HepG2 (cell line): ENCODE measurements around the gene FTL. TPM values are rescaled to one million over a fixed set of nuclear protein-coding genes. Genes with fewer than 3 reads are reported as not detected.
A peak's percentile ranks its signal among the peaks of the same experiment; 100 is the strongest.

ENCODE experiments used
- ADNP ChIP-seq: sonication (generic); formaldehyde crosslinking; IDR thresholded peaks from 2 replicates; pipeline ENCODE4 v1.4.0; 2020; ENCODE audit warnings: missing genetic modification reagents
- ARID3A ChIP-seq: IDR thresholded peaks from 2 replicates; pipeline ENCODE4 v1.6.1; 2012; ENCODE audit warnings: low read depth, low read length, improper control_type of control experiment
- KDM3A ChIP-seq: IDR thresholded peaks from 2 replicates; pipeline ENCODE4 v1.6.1; 2018; ENCODE audit warnings: low read depth, missing compliant biosample characterization
- MAF1 ChIP-seq: sonication (generic); formaldehyde crosslinking; IDR thresholded peaks from 2 replicates; pipeline ENCODE4 v1.5.0; 2020; ENCODE audit warnings: missing genetic modification reagents, borderline replicate concordance
- NFATC3 ChIP-seq: sonication (generic); formaldehyde crosslinking; IDR thresholded peaks from 2 replicates; pipeline ENCODE4 v1.5.1; 2020; ENCODE audit warnings: mild to moderate bottlenecking, missing genetic modification reagents
- NFIC ChIP-seq: IDR thresholded peaks from 2 replicates; pipeline ENCODE4 v1.6.1; 2012; ENCODE audit warnings: mild to moderate bottlenecking, low read length, inconsistent platforms
- PAXIP1 ChIP-seq: sonication (generic); formaldehyde crosslinking; conservative IDR thresholded peaks from 2 replicates; pipeline ENCODE4 v1.4.0; 2020; ENCODE audit warnings: mild to moderate bottlenecking, missing genetic modification reagents, moderate library complexity
- RFX5 ChIP-seq: IDR thresholded peaks from 2 replicates; pipeline ENCODE4 v1.6.1; 2011; ENCODE audit warnings: low read depth, low read length, improper control_type of control experiment
- SETDB1 ChIP-seq: sonication (generic); formaldehyde crosslinking; IDR thresholded peaks from 2 replicates; pipeline ENCODE4 v1.5.1; 2020; ENCODE audit warnings: missing genetic modification reagents, mild to moderate bottlenecking, borderline replicate concordance
- SMARCC2 ChIP-seq: fragments of 450-650 bp; IDR thresholded peaks from 2 replicates; pipeline ENCODE4 v1.6.1; 2017; ENCODE audit warnings: antibody characterized with exemption, mild to moderate bottlenecking
- SP140L ChIP-seq: sonication (generic); formaldehyde crosslinking; IDR thresholded peaks from 2 replicates; pipeline ENCODE4 v1.4.0; 2020; ENCODE audit warnings: missing genetic modification reagents, borderline replicate concordance
- TBX3 ChIP-seq: fragments of 450-650 bp; IDR thresholded peaks from 2 replicates; pipeline ENCODE4 v1.6.1; 2017; ENCODE audit warnings: antibody characterized with exemption, mild to moderate bottlenecking, inconsistent platforms, borderline replicate concordance
- ZNF329 ChIP-seq: sonication (generic); formaldehyde crosslinking; IDR thresholded peaks from 2 replicates; pipeline ENCODE4 v1.9.0; 2021; ENCODE audit warnings: low read depth, mild to moderate bottlenecking, missing genetic modification reagents
- ZNF431 ChIP-seq: sonication (generic); formaldehyde crosslinking; IDR thresholded peaks from 2 replicates; pipeline ENCODE4 v1.9.0; 2022; ENCODE audit warnings: missing genetic modification reagents, low read depth, mild to moderate bottlenecking, borderline replicate concordance
- ZNF446 ChIP-seq: sonication (generic); formaldehyde crosslinking; IDR thresholded peaks from 2 replicates; pipeline ENCODE4 v1.5.0; 2020; ENCODE audit warnings: mild to moderate bottlenecking, missing genetic modification reagents
- ZNF556 ChIP-seq: sonication (generic); formaldehyde crosslinking; IDR thresholded peaks from 2 replicates; pipeline ENCODE4 v1.4.0; 2020; ENCODE audit warnings: mild to moderate bottlenecking, missing genetic modification reagents, borderline replicate concordance
- ZNF569 ChIP-seq: sonication (generic); formaldehyde crosslinking; IDR thresholded peaks from 2 replicates; pipeline ENCODE4 v1.5.0; 2020; ENCODE audit warnings: mild to moderate bottlenecking, missing genetic modification reagents, moderate library complexity, borderline replicate concordance
- ZNF580 ChIP-seq: IDR thresholded peaks from 2 replicates; pipeline ENCODE4 v1.6.1; 2016; ENCODE audit warnings: low read depth, borderline replicate concordance
- ZNF644 ChIP-seq: IDR thresholded peaks from 2 replicates; pipeline ENCODE4 v1.6.1; 2016; ENCODE audit warnings: low read depth
- ZNF660 ChIP-seq: sonication (generic); formaldehyde crosslinking; IDR thresholded peaks from 2 replicates; pipeline ENCODE4 v1.5.1; 2020; ENCODE audit warnings: mild to moderate bottlenecking, low read depth, missing genetic modification reagents, borderline replicate concordance
- ZNF878 ChIP-seq: sonication (generic); formaldehyde crosslinking; IDR thresholded peaks from 2 replicates; pipeline ENCODE4 v1.8.1; 2023; ENCODE audit warnings: mild to moderate bottlenecking, missing genetic modification reagents, moderate library complexity
- polyA plus RNA-seq, 8 experiments: library from polyadenylated mRNA; depleted of rRNA in 3 of 8; stranded (reverse) in 7 of 8; unstranded in 1 of 8; fragments of >200 nt; fragmentation: Illumina TruSeq in 4 of 8; extraction: Trizol in 4 of 8; gene quantifications; 2 replicates each; pipeline versions ENCODE4 v1.2.1 to v1.2.3, GENCODE V29; 2011 to 2016; ENCODE audit warnings: low read depth in 4 of 8, missing spikeins in 1 of 8, mixed read lengths in 1 of 8; ENCODE audit not compliant: insufficient read depth in 1 of 8
- total RNA-seq, 5 experiments: library from RNA; depleted of rRNA; stranded (reverse); fragments of >200 nt; fragmentation: Illumina TruSeq; extraction: Trizol; gene quantifications; 2 replicates each; pipeline ENCODE4 v1.2.3, GENCODE V29; 2016; ENCODE audit warnings: low read depth in 1 of 5

FTL gene
- total and polyA plus RNA-seq, 2 of the 13 experiments (the other 11 are each of a cell fraction or from before 2014, with no cell fraction given) = 2,721 to 8,800 TPM

- TF ChIP-seq PAXIP1 (0 out of 2 replicates have a peak, but pooled peaks have one; percentile 60), ADNP (no peak), ZNF644 (no peak), MAF1 (CRISPR knock-in tag) (no peak; the same call in 1 of the 2 replicates), ZNF569 (no peak), SMARCC2 (no peak), ZNF878 (CRISPR knock-in tag) (no peak), ZNF329 (CRISPR knock-in tag) (peak; percentile 33; the same call in 1 of the 2 replicates), ARID3A (no peak; the same call in 1 of the 2 replicates), ZNF431 (CRISPR knock-in tag) (no peak), KDM3A (CRISPR knock-in tag) (no peak), SETDB1 (CRISPR knock-in tag) (no peak), ZNF446 (CRISPR knock-in tag) (no peak; the same call in 1 of the 2 replicates), ZNF580 (no peak), TBX3 (peak; percentile 50; the same call in 1 of the 2 replicates), RFX5 (peak; percentile 62), NFATC3 (no peak), ZNF556 (CRISPR knock-in tag) (no peak), ZNF660 (CRISPR knock-in tag) (no peak), SP140L (CRISPR knock-in tag) (no peak; the same call in 1 of the 2 replicates), NFIC (no peak)
These were observed 28.3 kb downstream of the FTL start, which contains the start of the genes GYS1 and RUVBL2 (continued) for GRCh38 chr19:48993175-48994034.
